RWPE1 (cell line): ENCODE data around the gene RPUSD1.

Experiments used
- CTCF ChIA-PET: fragments of 350-600 bp; sonication (Branson Sonifier 250); formaldehyde crosslinking; extraction: SDS; loops from one replicate; lab custom pipeline; 2021; lab: Yijun Ruan, JAX
- POLR2A ChIA-PET: fragments of 400-600 bp; formaldehyde crosslinking; extraction: SDS; loops from one replicate; lab custom pipeline; 2020; ENCODE audit warnings: antibody characterized with exemption; ENCODE audit not compliant: low non-redundant PET; lab: Yijun Ruan, JAX
- DNase-seq: peaks from one replicate; pipeline ENCODE4 v3.0.0; 2012; ENCODE audit warnings: low spot score
- H3K27ac ChIP-seq: fragments of 450-650 bp; 2 replicates; pipeline ENCODE4 v1.5.1; 2017
- CTCF ChIP-seq: fragments of 450-650 bp; conservative IDR thresholded peaks from 2 replicates; pipeline ENCODE4 v1.5.1; 2017; ENCODE audit warnings: low read depth, mild to moderate bottlenecking

Gene RPUSD1

GRCh38 chr16:799111-799947 is 11.1 kb upstream of the RPUSD1 start:
- no peak for TF ChIP-seq CTCF
- no peak overlapping the region for H3K27ac ChIP-seq
- POLR2A ChIA-PET = no interaction called here
- DNase-seq = no peak
- CTCF ChIA-PET = interaction anchor here (0.9 kb wide), 1 partner anchor 14 kb away, joined by 3 read pairs; no protein-coding TSS in a partner anchor

- DNase-seq = no peak
- POLR2A ChIA-PET = no interaction called here
- no peak overlapping the region for H3K27ac ChIP-seq
- CTCF ChIA-PET = interaction anchor here (0.9 kb wide), 1 partner anchor 14 kb away, joined by 3 read pairs; no protein-coding TSS in a partner anchor
- TF ChIP-seq CTCF = no peak
Observed at GRCh38 chr16:798666-799065, 10.5 kb upstream of the RPUSD1 start.

- DNase-seq = no peak
- ChIA-PET CTCF (no interaction called here), POLR2A (no interaction called here)
- TF ChIP-seq CTCF = no peak
- H3K27ac ChIP-seq = no peak overlapping the region
Observed at GRCh38 chr16:797686-798085, 9.5 kb upstream of the RPUSD1 start.

GRCh38 chr16:797120-797420 is 8.9 kb upstream of the RPUSD1 start:
- CTCF ChIA-PET = no interaction called here

GRCh38 chr16:796296-797119 is 8.3 kb upstream of the RPUSD1 start:
- H3K27ac ChIP-seq = peak overlapping the region; percentile 56
- no peak for DNase-seq
- ChIA-PET CTCF (interaction anchor here (0.6 to 0.7 kb wide), 3 partner anchors 81 to 160 kb away, joined by 3 read pairs; partner anchors contain the start of gene METTL26), POLR2A (no interaction called here)
- TF ChIP-seq CTCF = no peak

More at GRCh38 chr16:797120-797420, 8.9 kb upstream of the RPUSD1 start:
- POLR2A ChIA-PET = no interaction called here
- TF ChIP-seq CTCF = no peak
- H3K27ac ChIP-seq = no peak overlapping the region
- DNase-seq = peak; percentile 31

GRCh38 chr16:795580-796229 is 7.5 kb upstream of the RPUSD1 start:
- TF ChIP-seq CTCF = no peak
- ChIA-PET CTCF (interaction anchor here (0.6 to 0.7 kb wide), 5 partner anchors 80 to 516 kb away, joined by 3 to 6 read pairs (median 3); partner anchors contain the start of gene METTL26), POLR2A (no interaction called here)
- peak overlapping the region; percentile 56 for H3K27ac ChIP-seq
- peak; percentile 92 for DNase-seq
